Activated gamma-delta T cell (primary cell): ENCODE data around the gene NELFCD.
"Not testable (repeated sequence)": the region's sequence is repeated elsewhere in the genome, so short reads cannot be mapped to it uniquely, and the experiment has no call there.

ENCODE experiments used
- DNase-seq: peaks from one replicate; lab custom pipeline; 2025; lab: John Stamatoyannopoulos, UW

The NELFCD gene

GRCh38 chr20:59026904-59027740, 46.1 kb downstream of the NELFCD start:
- DNase-seq = no peak

DNA sequence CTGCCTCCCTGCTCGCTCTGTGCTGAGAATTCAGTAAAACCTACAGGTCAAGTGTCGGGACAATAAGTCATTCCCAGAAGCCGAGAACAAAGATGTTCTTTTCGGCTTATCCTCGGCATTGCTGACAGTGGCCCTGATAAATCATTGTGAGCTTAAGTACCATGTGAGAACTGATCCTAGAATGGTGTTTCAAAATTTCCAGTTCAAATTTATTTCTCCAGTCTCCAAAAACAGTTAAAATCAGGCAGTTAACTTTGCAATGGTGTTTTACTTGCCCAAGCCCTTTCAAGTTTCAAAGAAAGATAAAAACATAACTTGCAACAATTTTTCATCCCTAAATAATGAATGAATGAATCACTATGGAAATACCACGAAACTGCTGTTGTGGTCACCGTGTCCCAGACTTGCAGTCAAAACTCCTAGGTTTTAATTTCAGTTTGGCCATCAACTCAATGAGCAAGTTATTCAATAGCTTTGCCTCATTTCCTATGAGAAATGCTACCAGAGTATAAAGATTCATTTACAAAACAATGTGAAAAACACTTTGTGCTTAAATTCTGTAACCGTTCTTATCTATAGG, 46.8 kb downstream of the NELFCD start:
- no peak for DNase-seq

DNA sequence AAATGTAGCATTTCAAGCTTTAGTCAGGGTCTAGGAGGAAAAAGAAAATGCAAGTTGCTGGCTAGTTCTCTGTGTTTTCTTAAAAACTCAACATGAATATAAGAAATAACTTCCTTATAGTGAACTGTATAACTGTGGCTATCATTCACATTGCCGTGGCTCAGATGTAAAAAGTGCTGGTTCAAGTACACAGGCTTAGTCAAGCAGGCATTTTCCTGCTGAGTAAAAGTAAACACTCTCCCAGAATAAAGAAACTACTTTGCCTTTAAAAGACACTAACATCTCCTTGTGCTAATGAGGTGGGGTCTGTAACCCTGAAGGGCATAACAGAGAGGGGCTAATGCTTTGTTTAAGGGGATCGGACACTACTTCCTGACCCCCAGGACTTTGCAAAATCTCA, 47.8 kb downstream of the NELFCD start:
- DNase-seq = no peak

GRCh38 chr20:59030911-59031563, 50.0 kb downstream of the NELFCD start:
- DNase-seq = no peak

GRCh38 chr20:59031564-59032022, 50.5 kb downstream of the NELFCD start:
- DNase-seq = no peak

DNA sequence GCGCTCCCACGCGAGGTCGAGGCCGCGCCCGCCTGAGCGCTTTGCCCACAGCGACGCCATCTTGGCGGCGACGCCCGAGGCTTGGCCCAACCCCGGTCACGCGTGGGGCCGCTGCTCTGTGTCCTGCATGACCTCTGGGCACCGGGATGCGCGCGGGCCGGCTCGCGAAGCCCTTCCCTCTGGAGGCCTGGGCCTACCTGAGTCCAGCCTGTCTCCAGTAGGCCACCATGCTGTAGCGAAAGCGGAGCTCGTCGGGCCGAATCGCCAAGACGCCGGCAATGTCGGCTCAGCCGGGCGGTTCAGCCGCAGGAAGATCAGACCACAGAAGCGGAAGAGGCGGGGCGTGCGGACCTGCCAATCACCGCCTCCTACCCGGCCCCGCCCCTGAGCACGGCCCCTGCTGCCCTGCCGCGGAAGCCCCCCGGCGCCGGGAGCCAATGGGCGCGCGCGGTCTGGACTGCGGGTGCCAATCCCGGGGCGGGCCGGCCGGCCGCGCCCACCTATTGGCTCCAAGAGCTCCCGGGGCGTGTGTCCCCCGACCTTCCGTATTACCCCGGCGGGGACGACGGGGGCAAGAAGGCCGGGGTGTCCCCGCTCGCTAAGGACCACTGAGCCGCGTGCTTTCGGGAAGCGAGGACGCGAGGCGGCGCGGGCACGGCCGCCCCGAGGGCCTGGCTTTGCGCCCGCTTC, 51.1 kb downstream of the NELFCD start, which contains the start of gene ATP5F1E:
Gene ATP5F1E (minus strand): TSS at position 313 of the 690 bp plus-strand sequence. CDS start 84 bp downstream, at position 229.
- DNase-seq = peak; percentile 98

DNA sequence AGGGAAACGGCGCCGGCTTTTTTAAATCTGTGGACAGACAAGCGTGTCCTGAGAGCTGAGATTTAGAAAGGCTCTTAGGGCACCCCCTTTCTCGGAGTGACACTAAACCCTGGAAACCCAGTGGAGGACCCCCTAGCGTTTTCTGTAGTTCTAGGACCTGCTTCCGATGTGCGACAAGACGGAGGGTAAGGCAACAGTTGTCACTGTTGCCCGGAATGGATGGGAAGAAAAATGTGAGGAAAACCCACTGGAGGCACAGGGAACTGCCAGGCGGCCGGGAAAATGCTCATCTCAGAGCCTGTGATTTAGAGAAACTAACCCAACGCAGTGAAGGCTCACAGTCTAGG, 51.6 kb downstream of the NELFCD start:
- DNase-seq = no peak

DNA sequence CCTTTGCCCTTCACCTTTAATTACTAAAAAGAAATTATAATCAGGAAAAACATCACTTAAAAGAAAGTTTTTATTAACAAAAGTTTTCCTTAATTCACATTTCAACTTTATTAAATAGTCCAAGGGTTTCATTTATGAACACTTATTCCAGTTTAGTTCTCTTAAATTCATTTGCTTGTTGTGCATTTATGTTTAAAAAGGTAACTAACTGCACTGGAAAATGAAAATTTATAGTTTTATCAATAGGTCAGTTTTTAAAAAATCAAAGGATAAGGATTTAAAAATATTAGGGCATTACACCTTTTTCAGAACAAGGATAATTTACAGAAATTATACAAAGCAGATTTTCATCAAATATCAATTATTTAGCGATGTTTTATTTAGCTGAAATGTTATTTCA, 52.0 kb downstream of the NELFCD start:
- DNase-seq = no peak

- no peak for DNase-seq
These were observed 52.6 kb downstream of the NELFCD start for GRCh38 chr20:59033616-59034165.

- no peak for DNase-seq
These were observed 54.3 kb downstream of the NELFCD start for GRCh38 chr20:59035381-59035780.

DNA sequence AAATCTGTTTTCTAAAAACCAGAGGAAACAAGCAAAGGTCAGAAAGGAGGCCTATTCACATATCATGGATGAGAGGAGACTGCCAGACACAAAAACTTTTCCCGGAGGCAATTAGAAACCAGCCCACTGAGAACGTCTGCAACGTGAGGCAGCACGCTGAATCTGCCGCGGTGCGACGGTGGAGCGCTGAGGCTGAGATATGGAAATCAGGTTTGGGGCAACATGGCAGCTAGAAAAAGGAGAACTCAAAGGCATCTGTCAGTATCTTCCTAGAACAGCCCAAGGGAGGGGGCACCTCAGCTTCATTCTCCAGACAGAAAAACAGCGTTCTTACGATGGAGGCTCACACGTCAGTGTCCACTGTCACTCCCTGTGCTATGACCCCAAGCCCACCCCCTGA, 56.3 kb downstream of the NELFCD start:
- no peak for DNase-seq

DNA sequence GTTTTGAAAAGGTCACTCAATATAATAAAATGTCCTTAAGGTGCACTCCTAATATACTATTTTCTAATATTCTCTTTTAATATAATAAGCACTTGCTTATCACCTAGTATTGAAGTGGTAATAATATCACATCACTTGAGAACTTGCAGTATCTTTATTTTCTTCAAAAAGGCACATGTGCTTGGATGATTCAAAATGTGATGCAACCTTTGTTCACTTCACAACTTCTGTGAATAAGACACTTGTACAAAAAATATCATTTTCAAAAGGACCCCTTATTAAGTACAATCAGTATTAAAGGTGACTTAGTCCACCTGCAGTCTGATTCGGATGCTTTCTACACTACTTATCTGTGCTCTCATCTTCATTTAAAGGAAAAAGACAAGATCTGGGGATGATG, 58.2 kb downstream of the NELFCD start:
- DNase-seq = no peak

DNA sequence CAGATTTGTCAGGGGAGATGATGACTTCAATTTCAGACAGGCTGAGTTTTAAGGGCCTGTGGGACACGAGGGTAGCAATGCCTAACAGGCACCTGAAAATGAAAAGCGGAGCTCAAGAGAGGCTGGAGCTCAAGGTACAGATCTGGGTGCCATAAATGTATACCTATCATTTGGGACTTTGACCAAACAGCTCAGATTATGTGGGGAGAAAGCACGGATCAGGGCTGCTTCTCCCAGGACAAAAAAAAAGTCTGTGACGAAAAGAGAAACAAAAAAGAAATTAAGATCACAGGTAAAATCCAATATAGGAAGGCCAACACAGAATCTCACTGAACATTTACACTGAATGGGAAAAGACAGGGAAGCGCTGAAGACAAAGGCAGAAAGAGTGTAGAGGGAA, 59.6 kb downstream of the NELFCD start:
- DNase-seq = no peak

DNA sequence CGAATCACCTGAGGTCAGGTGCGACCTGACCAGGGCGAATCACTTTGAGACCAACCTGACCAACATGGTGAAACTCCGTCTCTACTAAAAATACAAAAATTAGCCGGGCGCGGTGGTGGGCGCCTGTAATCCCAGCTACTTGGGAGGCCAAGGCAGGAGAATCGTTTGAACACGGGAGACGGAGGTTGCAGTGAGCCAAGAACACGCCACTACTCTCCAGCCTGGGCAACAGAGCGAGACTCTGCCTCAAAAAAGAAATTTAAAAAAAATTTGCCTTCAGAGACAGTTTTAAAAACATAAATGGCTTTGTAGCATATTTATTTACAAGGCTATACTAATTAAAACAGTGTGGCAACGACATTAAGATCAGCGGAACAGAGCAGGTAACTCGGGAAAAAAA, 60.4 kb downstream of the NELFCD start:
- not testable (repeated sequence) for DNase-seq

- peak; percentile 42 for DNase-seq
These were observed 61.2 kb downstream of the NELFCD start, which contains the start of gene PRELID3B for GRCh38 chr20:59042151-59042795. Gene PRELID3B (minus strand): TSS chr20:59042786. CDS start chr20:59042730, 56 bp downstream.

- DNase-seq = peak; percentile 95
These were observed 62.0 kb downstream of the NELFCD start for GRCh38 chr20:59042796-59043631.

- DNase-seq = no peak
These were observed 62.6 kb downstream of the NELFCD start for GRCh38 chr20:59043698-59044097.

- DNase-seq = no peak
These were observed 63.2 kb downstream of the NELFCD start for GRCh38 chr20:59044295-59044694.
